WTC11 (cell line): ENCODE measurements around the gene TMC4. TPM values are rescaled to one million over a fixed set of nuclear protein-coding genes. Genes with fewer than 3 reads are reported as not detected.
A peak's percentile ranks its signal among the peaks of the same experiment; 100 is the strongest.

Source experiments
- ATAC-seq: fragments of 200-7000 bp; cut with Tn5 transposase; 2 replicates; pipeline ENCODE4 v1.10.0; 2021; ENCODE audit warnings: mild to moderate bottlenecking, moderate library complexity
- CTCF ChIA-PET: fragments of 300-600 bp; sonication (Branson Sonifier 250); formaldehyde crosslinking; loops from one replicate; lab custom pipeline; 2021; ENCODE audit warnings: antibody characterized with exemption; lab: Charles Lee
- POLR2A ChIA-PET: fragments of 350-600 bp; sonication (Branson Sonifier 250); formaldehyde crosslinking; loops from one replicate; lab custom pipeline; 2021; ENCODE audit warnings: antibody characterized with exemption; lab: Charles Lee
- DNase-seq: peaks from one replicate; pipeline ENCODE4 v3.0.0; 2021; ENCODE audit warnings: low spot score
- H3K27ac Mint-ChIP-seq: 2 replicates; pipeline ENCODE4 v1.8.0; 2021; ENCODE audit warnings: mixed read lengths
- H3K27me3 Mint-ChIP-seq: 2 replicates; pipeline ENCODE4 v1.8.0; 2021; ENCODE audit warnings: low read depth, mild to moderate bottlenecking, moderate library complexity, mixed read lengths
- H3K36me3 Mint-ChIP-seq: 2 replicates; pipeline ENCODE4 v1.8.0; 2021; ENCODE audit warnings: mixed read lengths
- H3K4me1 Mint-ChIP-seq: 2 replicates; pipeline ENCODE4 v1.8.0; 2022; ENCODE audit warnings: mixed read lengths
- H3K4me3 Mint-ChIP-seq: 2 replicates; pipeline ENCODE4 v1.8.0; 2021; ENCODE audit warnings: mild to moderate bottlenecking, moderate library complexity, mixed read lengths
- H3K9me3 Mint-ChIP-seq: 2 replicates; pipeline ENCODE4 v1.8.0; 2021; ENCODE audit warnings: mixed read lengths
- CREM ChIP-seq: sonication (generic); formaldehyde crosslinking; IDR thresholded peaks from 2 replicates; pipeline ENCODE4 v1.8.1; 2022; ENCODE audit warnings: mild to moderate bottlenecking, missing genetic modification reagents, moderate library complexity
- FOXP1 ChIP-seq: sonication (generic); formaldehyde crosslinking; IDR thresholded peaks from 2 replicates; pipeline ENCODE4 v1.8.0; 2022; ENCODE audit warnings: missing genetic modification reagents, mild to moderate bottlenecking, moderate library complexity, borderline replicate concordance
- GTF2I ChIP-seq: fragments of 250-450 bp; sonication (Bioruptor Pico); conservative IDR thresholded peaks from 2 replicates; pipeline ENCODE4 v1.4.0; 2021; ENCODE audit warnings: mild to moderate bottlenecking
- HMGA2 ChIP-seq: fragments of 250-450 bp; sonication (Bioruptor Pico); IDR thresholded peaks from 2 replicates; pipeline ENCODE4 v1.4.0; 2021; ENCODE audit warnings: mild to moderate bottlenecking, moderate library complexity
- NR1H2 ChIP-seq: sonication (generic); formaldehyde crosslinking; IDR thresholded peaks from 2 replicates; pipeline ENCODE4 v1.9.0; 2021; ENCODE audit warnings: mild to moderate bottlenecking, moderate library complexity, missing genetic modification reagents
- TP53 ChIP-seq: sonication (generic); formaldehyde crosslinking; IDR thresholded peaks from 2 replicates; pipeline ENCODE4 v1.8.1; 2023; ENCODE audit warnings: mild to moderate bottlenecking, missing genetic modification reagents
- ZNF219 ChIP-seq: sonication (generic); formaldehyde crosslinking; IDR thresholded peaks from 2 replicates; pipeline ENCODE4 v1.8.0; 2023; ENCODE audit warnings: missing genetic modification reagents, mild to moderate bottlenecking, borderline replicate concordance
- ZNF317 ChIP-seq: sonication (generic); formaldehyde crosslinking; IDR thresholded peaks from 2 replicates; pipeline ENCODE4 v1.8.1; 2023; ENCODE audit warnings: low read depth, mild to moderate bottlenecking, moderate library complexity, missing genetic modification reagents, borderline replicate concordance
- ZNF396 ChIP-seq: fragments of 250-450 bp; sonication (Bioruptor Pico); IDR thresholded peaks from 2 replicates; pipeline ENCODE4 v1.8.0; 2021; ENCODE audit warnings: mild to moderate bottlenecking, moderate library complexity, borderline replicate concordance
- ZNF416 ChIP-seq: fragments of 250-450 bp; sonication (Bioruptor Pico); IDR thresholded peaks from 2 replicates; pipeline ENCODE4 v1.9.0; 2021; ENCODE audit warnings: mild to moderate bottlenecking, inconsistent platforms
- total RNA-seq: library from RNA; stranded (reverse); gene quantifications from 3 replicates; pipeline ENCODE4 v1.2.3, GENCODE V29; 2021
- TF ChIP-seq, protein P1 (sequence below): sonication (generic); formaldehyde crosslinking; IDR thresholded peaks from 2 replicates; pipeline ENCODE4 v1.8.1; 2023; ENCODE audit warnings: mild to moderate bottlenecking, missing genetic modification reagents, moderate library complexity
- TF ChIP-seq, protein P2 (sequence below): sonication (generic); formaldehyde crosslinking; IDR thresholded peaks from 2 replicates; pipeline ENCODE4 v1.8.0; 2023; ENCODE audit warnings: mild to moderate bottlenecking, missing genetic modification reagents
- TF ChIP-seq, protein P3 (sequence below): sonication (generic); formaldehyde crosslinking; IDR thresholded peaks from 2 replicates; pipeline ENCODE4 v1.8.1; 2023; ENCODE audit warnings: mild to moderate bottlenecking, missing genetic modification reagents
- TF ChIP-seq, protein P4 (sequence below): fragments of 250-450 bp; sonication (Bioruptor Pico); IDR thresholded peaks from 2 replicates; pipeline ENCODE4 v1.9.0; 2021; ENCODE audit warnings: mild to moderate bottlenecking, borderline replicate concordance

TMC4 gene
- total RNA-seq, 1 experiment from 2014 or later: 9.3 TPM

DNA sequence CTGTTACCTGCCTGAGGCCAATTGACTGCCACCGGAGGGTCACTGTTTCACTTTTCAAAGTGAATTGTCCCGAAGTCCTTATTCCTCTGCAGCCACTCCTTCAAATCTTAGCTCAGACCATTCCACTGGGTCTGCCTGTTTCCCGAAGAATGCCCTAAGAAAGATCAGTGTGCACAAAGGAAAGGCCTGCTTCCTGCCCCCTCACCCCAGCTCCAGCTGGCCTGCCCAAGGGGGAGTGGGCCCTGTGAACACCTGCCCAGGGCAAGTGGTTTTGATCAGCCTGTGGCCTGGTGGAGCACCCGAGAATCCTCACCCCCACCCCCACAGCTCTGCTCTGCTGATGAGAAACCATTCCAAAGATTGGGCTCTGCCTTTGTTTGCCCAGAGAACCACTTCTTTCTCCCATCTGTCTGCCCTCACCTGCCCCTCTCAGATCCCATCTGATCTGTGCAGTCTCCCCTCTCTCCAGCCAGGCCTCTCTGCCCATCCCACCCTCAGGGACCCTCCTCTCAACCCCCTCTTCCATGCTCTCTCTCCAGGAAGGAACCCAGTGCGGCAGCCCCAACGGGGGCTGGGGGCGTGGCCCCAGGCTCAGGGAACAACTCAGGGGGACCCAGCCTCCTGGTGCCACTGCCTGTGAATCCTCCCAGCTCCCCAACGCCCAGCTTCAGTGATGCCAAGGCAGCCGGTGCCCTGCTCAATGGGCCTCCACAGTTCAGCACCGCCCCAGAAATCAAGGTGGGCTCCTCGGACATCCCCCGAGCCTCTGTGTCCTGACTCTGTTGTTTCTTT is 23.7 kb downstream of the TMC4 start:
- no peak overlapping the region for H3K4me3 Mint-ChIP-seq
- peaks cover 79% of the 10 kb centered on the region for H3K36me3 Mint-ChIP-seq
- H3K27me3 Mint-ChIP-seq: no peaks in the 10 kb centered on the region; the same call in 1 of the 2 replicates
- H3K9me3 Mint-ChIP-seq: no peaks in the 10 kb centered on the region
- H3K4me1 Mint-ChIP-seq: no peaks in the 10 kb centered on the region
- peak overlapping the region; percentile 53; the same call in 1 of the 2 replicates for H3K27ac Mint-ChIP-seq
- POLR2A ChIA-PET: interaction anchor here (1.2 to 2.8 kb wide), 2 partner anchors 10 to 12 kb away, joined by 3 to 11 read pairs; partner anchors contain the start of genes CNOT3 and LENG1
- CTCF ChIA-PET: no interaction called here
- ATAC-seq (no peak), DNase-seq (no peak)
- TF ChIP-seq CREM (CRISPR knock-in tag): no peak
- TF ChIP-seq, protein P1, sequence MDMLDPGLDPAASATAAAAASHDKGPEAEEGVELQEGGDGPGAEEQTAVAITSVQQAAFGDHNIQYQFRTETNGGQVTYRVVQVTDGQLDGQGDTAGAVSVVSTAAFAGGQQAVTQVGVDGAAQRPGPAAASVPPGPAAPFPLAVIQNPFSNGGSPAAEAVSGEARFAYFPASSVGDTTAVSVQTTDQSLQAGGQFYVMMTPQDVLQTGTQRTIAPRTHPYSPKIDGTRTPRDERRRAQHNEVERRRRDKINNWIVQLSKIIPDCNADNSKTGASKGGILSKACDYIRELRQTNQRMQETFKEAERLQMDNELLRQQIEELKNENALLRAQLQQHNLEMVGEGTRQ (CRISPR knock-in tag): no peak

DNA sequence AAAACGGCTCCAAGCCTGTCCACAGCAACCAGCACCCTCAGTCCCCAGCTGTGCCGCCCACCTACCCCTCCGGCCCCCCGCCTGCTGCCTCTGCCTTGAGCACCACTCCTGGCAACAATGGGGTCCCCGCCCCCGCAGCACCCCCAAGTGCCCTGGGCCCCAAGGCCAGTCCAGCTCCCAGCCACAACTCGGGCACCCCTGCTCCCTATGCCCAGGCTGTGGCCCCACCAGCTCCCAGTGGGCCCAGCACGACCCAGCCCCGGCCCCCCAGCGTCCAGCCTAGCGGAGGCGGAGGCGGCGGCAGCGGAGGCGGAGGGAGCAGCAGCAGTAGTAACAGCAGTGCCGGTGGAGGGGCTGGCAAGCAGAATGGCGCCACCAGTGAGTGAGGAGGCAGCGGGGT is 24.8 kb downstream of the TMC4 start:
- H3K27ac Mint-ChIP-seq: no peak overlapping the region
- ChIA-PET CTCF (interaction anchor here (0.6 kb wide), 1 partner anchor 159 kb away, joined by 3 read pairs; no protein-coding TSS in a partner anchor), POLR2A (interaction anchor here (1.4 kb wide), 1 partner anchor 8 kb away, joined by 3 read pairs; no protein-coding TSS in a partner anchor)
- no peaks in the 10 kb centered on the region for H3K9me3 Mint-ChIP-seq
- peaks cover 82% of the 10 kb centered on the region for H3K36me3 Mint-ChIP-seq
- ATAC-seq (no peak), DNase-seq (no peak)
- no peak overlapping the region for H3K4me3 Mint-ChIP-seq
- H3K4me1 Mint-ChIP-seq: no peaks in the 10 kb centered on the region
- TF ChIP-seq NR1H2 (CRISPR knock-in tag) (no peak), ZNF219 (CRISPR knock-in tag) (no peak), HMGA2 (CRISPR knock-in tag) (no peak), FOXP1 (CRISPR knock-in tag) (no peak)
- TF ChIP-seq, protein P2, sequence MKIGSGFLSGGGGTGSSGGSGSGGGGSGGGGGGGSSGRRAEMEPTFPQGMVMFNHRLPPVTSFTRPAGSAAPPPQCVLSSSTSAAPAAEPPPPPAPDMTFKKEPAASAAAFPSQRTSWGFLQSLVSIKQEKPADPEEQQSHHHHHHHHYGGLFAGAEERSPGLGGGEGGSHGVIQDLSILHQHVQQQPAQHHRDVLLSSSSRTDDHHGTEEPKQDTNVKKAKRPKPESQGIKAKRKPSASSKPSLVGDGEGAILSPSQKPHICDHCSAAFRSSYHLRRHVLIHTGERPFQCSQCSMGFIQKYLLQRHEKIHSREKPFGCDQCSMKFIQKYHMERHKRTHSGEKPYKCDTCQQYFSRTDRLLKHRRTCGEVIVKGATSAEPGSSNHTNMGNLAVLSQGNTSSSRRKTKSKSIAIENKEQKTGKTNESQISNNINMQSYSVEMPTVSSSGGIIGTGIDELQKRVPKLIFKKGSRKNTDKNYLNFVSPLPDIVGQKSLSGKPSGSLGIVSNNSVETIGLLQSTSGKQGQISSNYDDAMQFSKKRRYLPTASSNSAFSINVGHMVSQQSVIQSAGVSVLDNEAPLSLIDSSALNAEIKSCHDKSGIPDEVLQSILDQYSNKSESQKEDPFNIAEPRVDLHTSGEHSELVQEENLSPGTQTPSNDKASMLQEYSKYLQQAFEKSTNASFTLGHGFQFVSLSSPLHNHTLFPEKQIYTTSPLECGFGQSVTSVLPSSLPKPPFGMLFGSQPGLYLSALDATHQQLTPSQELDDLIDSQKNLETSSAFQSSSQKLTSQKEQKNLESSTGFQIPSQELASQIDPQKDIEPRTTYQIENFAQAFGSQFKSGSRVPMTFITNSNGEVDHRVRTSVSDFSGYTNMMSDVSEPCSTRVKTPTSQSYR (CRISPR knock-in tag): no peak
- TF ChIP-seq, protein P3, sequence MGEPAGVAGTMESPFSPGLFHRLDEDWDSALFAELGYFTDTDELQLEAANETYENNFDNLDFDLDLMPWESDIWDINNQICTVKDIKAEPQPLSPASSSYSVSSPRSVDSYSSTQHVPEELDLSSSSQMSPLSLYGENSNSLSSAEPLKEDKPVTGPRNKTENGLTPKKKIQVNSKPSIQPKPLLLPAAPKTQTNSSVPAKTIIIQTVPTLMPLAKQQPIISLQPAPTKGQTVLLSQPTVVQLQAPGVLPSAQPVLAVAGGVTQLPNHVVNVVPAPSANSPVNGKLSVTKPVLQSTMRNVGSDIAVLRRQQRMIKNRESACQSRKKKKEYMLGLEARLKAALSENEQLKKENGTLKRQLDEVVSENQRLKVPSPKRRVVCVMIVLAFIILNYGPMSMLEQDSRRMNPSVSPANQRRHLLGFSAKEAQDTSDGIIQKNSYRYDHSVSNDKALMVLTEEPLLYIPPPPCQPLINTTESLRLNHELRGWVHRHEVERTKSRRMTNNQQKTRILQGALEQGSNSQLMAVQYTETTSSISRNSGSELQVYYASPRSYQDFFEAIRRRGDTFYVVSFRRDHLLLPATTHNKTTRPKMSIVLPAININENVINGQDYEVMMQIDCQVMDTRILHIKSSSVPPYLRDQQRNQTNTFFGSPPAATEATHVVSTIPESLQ (CRISPR knock-in tag): no peak
- H3K27me3 Mint-ChIP-seq: no peaks in the 10 kb centered on the region; the same call in 1 of the 2 replicates

DNA sequence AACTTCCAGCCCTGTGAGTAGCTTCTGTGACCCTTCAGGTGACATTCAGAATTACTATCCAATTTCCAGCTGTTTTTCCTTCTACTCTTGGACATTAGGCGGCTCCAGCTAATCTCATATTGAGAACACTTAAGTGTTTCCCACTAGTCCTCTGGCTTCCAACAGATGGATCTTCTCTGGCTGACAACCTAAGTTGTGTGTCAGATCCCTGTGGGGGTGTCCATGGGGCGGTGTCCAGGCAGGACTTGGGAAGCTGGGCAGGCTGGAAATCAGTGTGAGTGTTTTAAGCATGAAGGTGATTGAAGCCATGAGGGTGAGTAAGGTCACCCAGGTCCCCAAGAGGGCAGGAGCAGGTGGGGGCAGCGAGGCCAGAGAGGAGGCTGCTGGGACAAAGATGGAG is 25.3 kb downstream of the TMC4 start:
- H3K4me3 Mint-ChIP-seq: no peak overlapping the region
- H3K36me3 Mint-ChIP-seq: peaks cover 85% of the 10 kb centered on the region
- H3K27me3 Mint-ChIP-seq: no peaks in the 10 kb centered on the region; the same call in 1 of the 2 replicates
- no peaks in the 10 kb centered on the region for H3K9me3 Mint-ChIP-seq
- H3K27ac Mint-ChIP-seq: no peak overlapping the region
- ATAC-seq (no peak), DNase-seq (no peak)
- POLR2A ChIA-PET: interaction anchor here (1.4 kb wide), 1 partner anchor 8 kb away, joined by 3 read pairs; no protein-coding TSS in a partner anchor
- H3K4me1 Mint-ChIP-seq: no peaks in the 10 kb centered on the region
- CTCF ChIA-PET: no interaction called here
- TF ChIP-seq, protein P4, sequence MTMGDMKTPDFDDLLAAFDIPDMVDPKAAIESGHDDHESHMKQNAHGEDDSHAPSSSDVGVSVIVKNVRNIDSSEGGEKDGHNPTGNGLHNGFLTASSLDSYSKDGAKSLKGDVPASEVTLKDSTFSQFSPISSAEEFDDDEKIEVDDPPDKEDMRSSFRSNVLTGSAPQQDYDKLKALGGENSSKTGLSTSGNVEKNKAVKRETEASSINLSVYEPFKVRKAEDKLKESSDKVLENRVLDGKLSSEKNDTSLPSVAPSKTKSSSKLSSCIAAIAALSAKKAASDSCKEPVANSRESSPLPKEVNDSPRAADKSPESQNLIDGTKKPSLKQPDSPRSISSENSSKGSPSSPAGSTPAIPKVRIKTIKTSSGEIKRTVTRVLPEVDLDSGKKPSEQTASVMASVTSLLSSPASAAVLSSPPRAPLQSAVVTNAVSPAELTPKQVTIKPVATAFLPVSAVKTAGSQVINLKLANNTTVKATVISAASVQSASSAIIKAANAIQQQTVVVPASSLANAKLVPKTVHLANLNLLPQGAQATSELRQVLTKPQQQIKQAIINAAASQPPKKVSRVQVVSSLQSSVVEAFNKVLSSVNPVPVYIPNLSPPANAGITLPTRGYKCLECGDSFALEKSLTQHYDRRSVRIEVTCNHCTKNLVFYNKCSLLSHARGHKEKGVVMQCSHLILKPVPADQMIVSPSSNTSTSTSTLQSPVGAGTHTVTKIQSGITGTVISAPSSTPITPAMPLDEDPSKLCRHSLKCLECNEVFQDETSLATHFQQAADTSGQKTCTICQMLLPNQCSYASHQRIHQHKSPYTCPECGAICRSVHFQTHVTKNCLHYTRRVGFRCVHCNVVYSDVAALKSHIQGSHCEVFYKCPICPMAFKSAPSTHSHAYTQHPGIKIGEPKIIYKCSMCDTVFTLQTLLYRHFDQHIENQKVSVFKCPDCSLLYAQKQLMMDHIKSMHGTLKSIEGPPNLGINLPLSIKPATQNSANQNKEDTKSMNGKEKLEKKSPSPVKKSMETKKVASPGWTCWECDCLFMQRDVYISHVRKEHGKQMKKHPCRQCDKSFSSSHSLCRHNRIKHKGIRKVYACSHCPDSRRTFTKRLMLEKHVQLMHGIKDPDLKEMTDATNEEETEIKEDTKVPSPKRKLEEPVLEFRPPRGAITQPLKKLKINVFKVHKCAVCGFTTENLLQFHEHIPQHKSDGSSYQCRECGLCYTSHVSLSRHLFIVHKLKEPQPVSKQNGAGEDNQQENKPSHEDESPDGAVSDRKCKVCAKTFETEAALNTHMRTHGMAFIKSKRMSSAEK (CRISPR knock-in tag): no peak
- no peak for TF ChIP-seq ZNF396 (CRISPR knock-in tag)
- TF ChIP-seq ZNF416 (CRISPR knock-in tag): no peak
- no peak for TF ChIP-seq NR1H2 (CRISPR knock-in tag)
- TF ChIP-seq TP53 (CRISPR knock-in tag): no peak
- no peak for TF ChIP-seq ZNF317 (CRISPR knock-in tag)
- TF ChIP-seq GTF2I (CRISPR knock-in tag): no peak
- TF ChIP-seq, all 79 proteins: peak for 0
